HUES64 (cell line): ENCODE data around the gene NEU1.
"Not testable (repeated sequence)": the region's sequence is repeated elsewhere in the genome, so short reads cannot be mapped to it uniquely, and the experiment has no call there.

Source experiments
- H3K27ac ChIP-seq: 2 replicates; pipeline ENCODE4 v1.7.0; 2013; ENCODE audit warnings: low read depth, low read length, inconsistent platforms
- H3K27me3 ChIP-seq: 2 replicates; pipeline ENCODE4 v1.6.1; 2013; ENCODE audit warnings: mild to moderate bottlenecking, low read length; ENCODE audit not compliant: insufficient read depth
- H3K36me3 ChIP-seq: 2 replicates; pipeline ENCODE4 v1.6.1; 2013; ENCODE audit warnings: mild to moderate bottlenecking, low read length; ENCODE audit not compliant: insufficient read depth
- H3K4me1 ChIP-seq: 2 replicates; pipeline ENCODE4 v1.6.1; 2013; ENCODE audit warnings: mild to moderate bottlenecking, low read length, moderate library complexity; ENCODE audit not compliant: insufficient read depth
- H3K4me3 ChIP-seq: 2 replicates; pipeline ENCODE4 v1.5.1; 2013; ENCODE audit warnings: mild to moderate bottlenecking, low read length, moderate library complexity
- H3K9ac ChIP-seq: 2 replicates; pipeline ENCODE4 v1.6.1; 2013; ENCODE audit warnings: mild to moderate bottlenecking, low read depth, low read length
- H3K9me3 ChIP-seq: 2 replicates; pipeline ENCODE4 v1.6.1; 2013; ENCODE audit warnings: low read depth, low read length; ENCODE audit not compliant: insufficient read depth
- WGBS: fragments of 150-250, 120-280 bp; methylation state at CpG from one replicate; pipeline ENCODE4 v1.1.7; 2013; ENCODE audit warnings: missing lambda C conversion rate; 5-methylcytosine and 5-hydroxymethylcytosine counted together

NEU1 gene

GRCh38 chr6:31870385-31870921 is 7.8 kb upstream of the NEU1 start:
- 88% methylated on average over 16 of the region's 16 CpGs for WGBS
- Histone ChIP-seq H3K36me3 (no peaks in the 10 kb centered on the region), H3K4me1 (peaks cover 9% of the 10 kb centered on the region; the same call in 1 of the 2 replicates), H3K4me3 (no peak overlapping the region), H3K9me3 (no peaks in the 10 kb centered on the region), H3K9ac (no peak overlapping the region), H3K27ac (no peak overlapping the region), H3K27me3 (no peaks in the 10 kb centered on the region)

- no peak overlapping the region for H3K9ac ChIP-seq
- H3K27me3 ChIP-seq: no peaks in the 10 kb centered on the region
- no peaks in the 10 kb centered on the region for H3K36me3 ChIP-seq
- no peak overlapping the region for H3K4me3 ChIP-seq
- WGBS: 89% methylated on average over 8 of the region's 8 CpGs
- no peak overlapping the region for H3K27ac ChIP-seq
- peaks cover 9% of the 10 kb centered on the region; the same call in 1 of the 2 replicates for H3K4me1 ChIP-seq
- H3K9me3 ChIP-seq: no peaks in the 10 kb centered on the region
These were observed 6.7 kb upstream of the NEU1 start for GRCh38 chr6:31869343-31869742.

- H3K9me3 ChIP-seq, H3K9ac ChIP-seq, H3K27ac ChIP-seq, H3K4me1 ChIP-seq, H3K27me3 ChIP-seq, H3K36me3 ChIP-seq, H3K4me3 ChIP-seq: not testable (repeated sequence)
- WGBS: 100% methylated on average over 1 of the region's 1 CpG
These were observed 6.0 kb upstream of the NEU1 start for GRCh38 chr6:31868658-31868971.

- 88% methylated on average over 21 of the region's 21 CpGs for WGBS
- H3K4me1 ChIP-seq: no peaks in the 10 kb centered on the region; the same call in 1 of the 2 replicates
- H3K9me3 ChIP-seq: no peaks in the 10 kb centered on the region
- no peak overlapping the region for H3K4me3 ChIP-seq
- H3K27ac ChIP-seq: no peak overlapping the region
- peaks cover under 1% of the 10 kb centered on the region; the same call in 1 of the 2 replicates for H3K36me3 ChIP-seq
- no peaks in the 10 kb centered on the region for H3K27me3 ChIP-seq
- no peak overlapping the region for H3K9ac ChIP-seq
These were observed 2.8 kb upstream of the NEU1 start for GRCh38 chr6:31865205-31866118.

- no peak overlapping the region for H3K9ac ChIP-seq
- WGBS: 90% methylated on average over 8 of the region's 8 CpGs
- H3K36me3 ChIP-seq: peaks cover 7% of the 10 kb centered on the region
- H3K4me1 ChIP-seq: no peaks in the 10 kb centered on the region; the same call in 1 of the 2 replicates
- no peaks in the 10 kb centered on the region for H3K27me3 ChIP-seq
- H3K4me3 ChIP-seq: no peak overlapping the region
- H3K9me3 ChIP-seq: no peaks in the 10 kb centered on the region
- H3K27ac ChIP-seq: no peak overlapping the region
These were observed 2.2 kb upstream of the NEU1 start for GRCh38 chr6:31864818-31865204.

- not testable (repeated sequence) for H3K4me1 ChIP-seq, H3K27me3 ChIP-seq, H3K9me3 ChIP-seq
- H3K9ac ChIP-seq: peak overlapping the region; percentile 74
- peak overlapping the region; percentile 76 for H3K4me3 ChIP-seq
- peak overlapping the region; percentile 83 for H3K27ac ChIP-seq
- 28% methylated on average over 16 of the region's 16 CpGs for WGBS
- H3K36me3 ChIP-seq: peaks cover 14% of the 10 kb centered on the region
These were observed 1.5 kb upstream of the NEU1 start for GRCh38 chr6:31864123-31864562.

- H3K9ac ChIP-seq: peak overlapping the region; percentile 58
- H3K4me1 ChIP-seq: no peaks in the 10 kb centered on the region; the same call in 1 of the 2 replicates
- no peaks in the 10 kb centered on the region for H3K9me3 ChIP-seq
- peak overlapping the region; percentile 76 for H3K4me3 ChIP-seq
- no peak overlapping the region for H3K27ac ChIP-seq
- WGBS: 60% methylated on average over 17 of the region's 17 CpGs
- H3K27me3 ChIP-seq: no peaks in the 10 kb centered on the region
- peaks cover 30% of the 10 kb centered on the region for H3K36me3 ChIP-seq
These were observed 690 bp downstream of the NEU1 start for GRCh38 chr6:31861919-31862343.

- no peaks in the 10 kb centered on the region for H3K9me3 ChIP-seq
- no peaks in the 10 kb centered on the region; the same call in 1 of the 2 replicates for H3K4me1 ChIP-seq
- peaks cover 30% of the 10 kb centered on the region for H3K36me3 ChIP-seq
- H3K27me3 ChIP-seq: no peaks in the 10 kb centered on the region
- no peak overlapping the region for H3K9ac ChIP-seq
- H3K27ac ChIP-seq: no peak overlapping the region
- 94% methylated on average over 7 of the region's 7 CpGs for WGBS
- no peak overlapping the region; the same call in 1 of the 2 replicates for H3K4me3 ChIP-seq
These were observed 1.5 kb downstream of the NEU1 start for GRCh38 chr6:31861150-31861549.

GRCh38 chr6:31860349-31860748 is 2.3 kb downstream of the NEU1 start:
- peaks cover 5% of the 10 kb centered on the region; the same call in 1 of the 2 replicates for H3K9me3 ChIP-seq
- peaks cover 30% of the 10 kb centered on the region for H3K36me3 ChIP-seq
- H3K27me3 ChIP-seq: no peaks in the 10 kb centered on the region
- H3K4me3 ChIP-seq: no peak overlapping the region
- no peak overlapping the region for H3K27ac ChIP-seq
- WGBS: 94% methylated on average over 13 of the region's 13 CpGs
- H3K4me1 ChIP-seq: no peaks in the 10 kb centered on the region; the same call in 1 of the 2 replicates
- H3K9ac ChIP-seq: no peak overlapping the region

GRCh38 chr6:31859923-31860322 is 2.7 kb downstream of the NEU1 start:
- no peak overlapping the region for H3K9ac ChIP-seq
- 95% methylated on average over 11 of the region's 11 CpGs for WGBS
- H3K36me3 ChIP-seq: peaks cover 30% of the 10 kb centered on the region
- H3K4me3 ChIP-seq: no peak overlapping the region
- H3K9me3 ChIP-seq: peaks cover 7% of the 10 kb centered on the region; the same call in 1 of the 2 replicates
- H3K27ac ChIP-seq: no peak overlapping the region
- H3K27me3 ChIP-seq: no peaks in the 10 kb centered on the region
- no peaks in the 10 kb centered on the region; the same call in 1 of the 2 replicates for H3K4me1 ChIP-seq

GRCh38 chr6:31858707-31859106 is 3.9 kb downstream of the NEU1 start:
- peaks cover 7% of the 10 kb centered on the region; the same call in 1 of the 2 replicates for H3K9me3 ChIP-seq
- no peak overlapping the region for H3K4me3 ChIP-seq
- H3K27ac ChIP-seq: no peak overlapping the region
- no peak overlapping the region for H3K9ac ChIP-seq
- 96% methylated on average over 8 of the region's 8 CpGs for WGBS
- H3K27me3 ChIP-seq: no peaks in the 10 kb centered on the region
- H3K4me1 ChIP-seq: no peaks in the 10 kb centered on the region; the same call in 1 of the 2 replicates
- H3K36me3 ChIP-seq: peaks cover 30% of the 10 kb centered on the region
